ENCODE measurements around the gene CDR2.

The CDR2 gene

GRCh38 chr16:22328081-22328725 is 46.2 kb downstream of the CDR2 start:
- TF ChIP-seq POLR2A (IDR thresholded peaks at IDR 0.05; ENCODE audit: low read depth, low read length) (no peak), POLR2AphosphoS5 (IDR thresholded peaks at IDR 0.05; ENCODE audit: low read depth, low read length) (no peak), TAF1 (IDR thresholded peaks at IDR 0.05; ENCODE audit: borderline replicate concordance, low read depth, low read length) (no peak)
- no peak for DNase-seq (ENCODE audit: insufficient read length)
- no peak for FAIRE-seq

GRCh38 chr16:22327446-22327775 is 47.0 kb downstream of the CDR2 start:
- no peak for DNase-seq (ENCODE audit: insufficient read length)
- no peak for TF ChIP-seq TAF1 (IDR thresholded peaks at IDR 0.05; ENCODE audit: borderline replicate concordance, low read depth, low read length)
- no peak for TF ChIP-seq POLR2AphosphoS5 (IDR thresholded peaks at IDR 0.05; ENCODE audit: low read depth, low read length)

GRCh38 chr16:22326771-22327445 is 47.5 kb downstream of the CDR2 start:
- FAIRE-seq (no peak), DNase-seq (ENCODE audit: insufficient read length) (no peak)
- TF ChIP-seq TAF1 (IDR thresholded peaks at IDR 0.05; ENCODE audit: borderline replicate concordance, low read depth, low read length) (no peak), POLR2AphosphoS5 (IDR thresholded peaks at IDR 0.05; ENCODE audit: low read depth, low read length) (no peak), POLR2A (IDR thresholded peaks at IDR 0.05; ENCODE audit: low read depth, low read length) (no peak)

More at GRCh38 chr16:22327446-22327775, 47.0 kb downstream of the CDR2 start:
- FAIRE-seq = no peak

- no peak for DNase-seq (ENCODE audit: insufficient read length)
- no peak for FAIRE-seq
- TF ChIP-seq POLR2AphosphoS5 (IDR thresholded peaks at IDR 0.05; ENCODE audit: low read depth, low read length) (no peak), POLR2A (IDR thresholded peaks at IDR 0.05; ENCODE audit: low read depth, low read length) (no peak), TAF1 (IDR thresholded peaks at IDR 0.05; ENCODE audit: borderline replicate concordance, low read depth, low read length) (no peak)
Measured at GRCh38 chr16:22326369-22326652, 48.1 kb downstream of the CDR2 start.

- DNase-seq (ENCODE audit: insufficient read length) (no peak), FAIRE-seq (no peak)
- TF ChIP-seq POLR2A (IDR thresholded peaks at IDR 0.05; ENCODE audit: low read depth, low read length) = no peak
- no peak for TF ChIP-seq TAF1 (IDR thresholded peaks at IDR 0.05; ENCODE audit: borderline replicate concordance, low read depth, low read length)
- TF ChIP-seq POLR2AphosphoS5 (IDR thresholded peaks at IDR 0.05; ENCODE audit: low read depth, low read length) = no peak
Measured at GRCh38 chr16:22325598-22326368, 48.6 kb downstream of the CDR2 start.

GRCh38 chr16:22324787-22325597 is 49.4 kb downstream of the CDR2 start:
- DNase-seq (ENCODE audit: insufficient read length) (no peak), FAIRE-seq (no peak)
- TF ChIP-seq TAF1 (IDR thresholded peaks at IDR 0.05; ENCODE audit: borderline replicate concordance, low read depth, low read length) (no peak), POLR2AphosphoS5 (IDR thresholded peaks at IDR 0.05; ENCODE audit: low read depth, low read length) (no peak), POLR2A (IDR thresholded peaks at IDR 0.05; ENCODE audit: low read depth, low read length) (no peak)

- DNase-seq (ENCODE audit: insufficient read length) (no peak), FAIRE-seq (no peak)
- TF ChIP-seq TAF1 (IDR thresholded peaks at IDR 0.05; ENCODE audit: borderline replicate concordance, low read depth, low read length) (no peak), POLR2A (IDR thresholded peaks at IDR 0.05; ENCODE audit: low read depth, low read length) (no peak), POLR2AphosphoS5 (IDR thresholded peaks at IDR 0.05; ENCODE audit: low read depth, low read length) (no peak)
Measured at GRCh38 chr16:22323959-22324786, 50.2 kb downstream of the CDR2 start.

GRCh38 chr16:22323173-22323958 is 51.1 kb downstream of the CDR2 start:
- TF ChIP-seq POLR2A (IDR thresholded peaks at IDR 0.05; ENCODE audit: low read depth, low read length) (no peak), POLR2AphosphoS5 (IDR thresholded peaks at IDR 0.05; ENCODE audit: low read depth, low read length) (no peak), TAF1 (IDR thresholded peaks at IDR 0.05; ENCODE audit: borderline replicate concordance, low read depth, low read length) (no peak)
- FAIRE-seq = no peak
- DNase-seq (ENCODE audit: insufficient read length) = no peak

GRCh38 chr16:22322741-22323140 is 51.7 kb downstream of the CDR2 start:
- no peak for DNase-seq (ENCODE audit: insufficient read length)
- TF ChIP-seq TAF1 (IDR thresholded peaks at IDR 0.05; ENCODE audit: borderline replicate concordance, low read depth, low read length) (no peak), POLR2A (IDR thresholded peaks at IDR 0.05; ENCODE audit: low read depth, low read length) (no peak), POLR2AphosphoS5 (IDR thresholded peaks at IDR 0.05; ENCODE audit: low read depth, low read length) (no peak)
- no peak for FAIRE-seq

GRCh38 chr16:22322021-22322471 is 52.4 kb downstream of the CDR2 start:
- FAIRE-seq = no peak
- DNase-seq (ENCODE audit: insufficient read length) = no peak
- TF ChIP-seq TAF1 (IDR thresholded peaks at IDR 0.05; ENCODE audit: borderline replicate concordance, low read depth, low read length) (no peak), POLR2A (IDR thresholded peaks at IDR 0.05; ENCODE audit: low read depth, low read length) (no peak), POLR2AphosphoS5 (IDR thresholded peaks at IDR 0.05; ENCODE audit: low read depth, low read length) (no peak)

Data from GM12892 (cell line).